Measurements from ENCODE around the gene C5AR1.
"Not testable (repeated sequence)": the region's sequence is repeated elsewhere in the genome, so short reads cannot be mapped to it uniquely, and the experiment has no call there.

C5AR1 gene
- total RNA-seq: 0 to 1.7 (median 0.60) reads per million in 4 donors

GRCh38 chr19:47309608-47310007, at the start of gene C5AR1:
Gene C5AR1, plus strand, starts transcription at chr19:47309861. Its CDS starts 35 bp downstream, at chr19:47309896.
- DNase-seq: no peak

- DNase-seq: no peak
Observed at GRCh38 chr19:47260476-47260875, 49.2 kb upstream of the C5AR1 start.

- not testable (repeated sequence) for DNase-seq
Observed at GRCh38 chr19:47261946-47262793, 47.5 kb upstream of the C5AR1 start.

- DNase-seq: no peak
Observed at GRCh38 chr19:47264629-47265028, 45.0 kb upstream of the C5AR1 start.

- no peak for DNase-seq
Observed at GRCh38 chr19:47266401-47266941, 43.2 kb upstream of the C5AR1 start.

- DNase-seq: no peak
Observed at GRCh38 chr19:47267350-47267759, 42.3 kb upstream of the C5AR1 start.

- no peak for DNase-seq
Observed at GRCh38 chr19:47268028-47268427, 41.6 kb upstream of the C5AR1 start.

GRCh38 chr19:47269596-47269995, 40.1 kb upstream of the C5AR1 start:
- DNase-seq: no peak

- DNase-seq: no peak
Observed at GRCh38 chr19:47270408-47270807, 39.3 kb upstream of the C5AR1 start.

GRCh38 chr19:47271949-47272348, 37.7 kb upstream of the C5AR1 start:
- DNase-seq: no peak

GRCh38 chr19:47272448-47273312, 37.0 kb upstream of the C5AR1 start:
- peak in 2 of 5 donors; percentile 48 to 53 for DNase-seq

GRCh38 chr19:47273313-47274070, 36.2 kb upstream of the C5AR1 start:
- DNase-seq: peak; percentile 78 to 93 (median 86)

GRCh38 chr19:47274071-47274890, 35.4 kb upstream of the C5AR1 start, which contains the start of gene INAFM1:
Gene INAFM1, plus strand, starts transcription at chr19:47274885. Its CDS starts 35 bp downstream, at chr19:47274920.
- peak; percentile 96 to 100 (median 99) for DNase-seq

- peak in 1 of 5 donors; percentile 18 for DNase-seq
Observed at GRCh38 chr19:47274891-47275761, 34.5 kb upstream of the C5AR1 start.

- no peak for DNase-seq
Observed at GRCh38 chr19:47275791-47276461, 33.7 kb upstream of the C5AR1 start.

GRCh38 chr19:47276513-47276912, 33.1 kb upstream of the C5AR1 start:
- DNase-seq: not testable (repeated sequence)

- DNase-seq: peak in 3 of 5 donors; percentile 38 to 50 (median 45)
Observed at GRCh38 chr19:47280183-47280797, 29.4 kb upstream of the C5AR1 start.

GRCh38 chr19:47283405-47284059, 26.1 kb upstream of the C5AR1 start:
- no peak for DNase-seq

All from T-helper 1 cell (primary cell).